Astrocyte (in vitro differentiated cells and primary cell): ENCODE results near the gene PRKCE.

Experiments used
- CTCF ChIP-seq: IDR thresholded peaks from 2 replicates; pipeline ENCODE4 v1.5.1; 2011; ENCODE audit warnings: low read depth, mild to moderate bottlenecking, inconsistent platforms, low read length, moderate library complexity; ENCODE audit not compliant: insufficient read depth
- EZH2 ChIP-seq: IDR thresholded peaks from 2 replicates; pipeline ENCODE4 v1.6.1; 2012; ENCODE audit warnings: mild to moderate bottlenecking, low read length, inconsistent platforms; ENCODE audit not compliant: insufficient read depth

- no peak for TF ChIP-seq CTCF
- no peak for TF ChIP-seq EZH2
Measured at GRCh38 chr2:45776160-45776955, 124.9 kb downstream of the PRKCE start.
